ENCODE measurements around the gene RASAL3.

Gene RASAL3

GRCh38 chr19:15428956-15429824, 35.2 kb downstream of the RASAL3 start:
- no peaks in the 10 kb centered on the region for H3K9me2 ChIP-seq (replicated peaks; ENCODE audit: insufficient read depth, low read length)
- no peaks in the 10 kb centered on the region for H3K9me3 ChIP-seq (replicated peaks; ENCODE audit: insufficient read depth, low read length)
- H3K9ac ChIP-seq (ENCODE audit: low read length) = no peak overlapping the region
- H4K20me1 ChIP-seq (ENCODE audit: insufficient read depth, low read length) = no peaks in the 10 kb centered on the region
- peaks cover 46% of the 10 kb centered on the region for H3K79me2 ChIP-seq (ENCODE audit: low read length)
- H3K4me3 ChIP-seq (ENCODE audit: low read length) = no peak overlapping the region
- TF ChIP-seq, protein P1, sequence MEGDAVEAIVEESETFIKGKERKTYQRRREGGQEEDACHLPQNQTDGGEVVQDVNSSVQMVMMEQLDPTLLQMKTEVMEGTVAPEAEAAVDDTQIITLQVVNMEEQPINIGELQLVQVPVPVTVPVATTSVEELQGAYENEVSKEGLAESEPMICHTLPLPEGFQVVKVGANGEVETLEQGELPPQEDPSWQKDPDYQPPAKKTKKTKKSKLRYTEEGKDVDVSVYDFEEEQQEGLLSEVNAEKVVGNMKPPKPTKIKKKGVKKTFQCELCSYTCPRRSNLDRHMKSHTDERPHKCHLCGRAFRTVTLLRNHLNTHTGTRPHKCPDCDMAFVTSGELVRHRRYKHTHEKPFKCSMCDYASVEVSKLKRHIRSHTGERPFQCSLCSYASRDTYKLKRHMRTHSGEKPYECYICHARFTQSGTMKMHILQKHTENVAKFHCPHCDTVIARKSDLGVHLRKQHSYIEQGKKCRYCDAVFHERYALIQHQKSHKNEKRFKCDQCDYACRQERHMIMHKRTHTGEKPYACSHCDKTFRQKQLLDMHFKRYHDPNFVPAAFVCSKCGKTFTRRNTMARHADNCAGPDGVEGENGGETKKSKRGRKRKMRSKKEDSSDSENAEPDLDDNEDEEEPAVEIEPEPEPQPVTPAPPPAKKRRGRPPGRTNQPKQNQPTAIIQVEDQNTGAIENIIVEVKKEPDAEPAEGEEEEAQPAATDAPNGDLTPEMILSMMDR (IDR thresholded peaks at IDR 0.05; ENCODE audit: low read length) = no peak
- TF ChIP-seq EZH2phosphoT487 (IDR thresholded peaks at IDR 0.05; ENCODE audit: low read length) (no peak), EZH2 (optimal IDR thresholded peaks at IDR 0.05; ENCODE audit: low read depth, low read length) (no peak)
- no peaks in the 10 kb centered on the region for H3K27me3 ChIP-seq (replicated peaks; ENCODE audit: insufficient read depth, low read length)
- H3K4me1 ChIP-seq (ENCODE audit: low read length) = peaks cover 14% of the 10 kb centered on the region
- peaks cover 4% of the 10 kb centered on the region; the same call in 1 of the 2 replicates for H3K36me3 ChIP-seq (replicated peaks; ENCODE audit: insufficient read depth, low read length)
- peaks cover 4% of the 10 kb centered on the region; the same call in 1 of the 2 replicates for H3F3A ChIP-seq (ENCODE audit: insufficient read depth, low read length)
- no peak overlapping the region for H3K27ac ChIP-seq (ENCODE audit: low read length)
- no peak overlapping the region for H3K4me2 ChIP-seq (ENCODE audit: low read depth, low read length)
- DNase-seq = no peak
- H2AFZ ChIP-seq (ENCODE audit: low read length) = no peak overlapping the region

GRCh38 chr19:15427991-15428471, 36.3 kb downstream of the RASAL3 start:
- peaks cover 12% of the 10 kb centered on the region for H3K4me1 ChIP-seq (ENCODE audit: low read length)
- peaks cover 8% of the 10 kb centered on the region; the same call in 1 of the 2 replicates for H3K36me3 ChIP-seq (replicated peaks; ENCODE audit: insufficient read depth, low read length)
- no peak overlapping the region for H3K9ac ChIP-seq (ENCODE audit: low read length)
- no peaks in the 10 kb centered on the region for H3K9me3 ChIP-seq (replicated peaks; ENCODE audit: insufficient read depth, low read length)
- no peaks in the 10 kb centered on the region for H3K9me2 ChIP-seq (replicated peaks; ENCODE audit: insufficient read depth, low read length)
- TF ChIP-seq EZH2phosphoT487 (IDR thresholded peaks at IDR 0.05; ENCODE audit: low read length) = no peak
- TF ChIP-seq, protein P1 (IDR thresholded peaks at IDR 0.05; ENCODE audit: low read length) = no peak
- no peak for TF ChIP-seq EZH2 (optimal IDR thresholded peaks at IDR 0.05; ENCODE audit: low read depth, low read length)
- DNase-seq = no peak
- H3F3A ChIP-seq (ENCODE audit: insufficient read depth, low read length) = no peaks in the 10 kb centered on the region; the same call in 1 of the 2 replicates
- H3K27ac ChIP-seq (ENCODE audit: low read length) = no peak overlapping the region
- H3K27me3 ChIP-seq (replicated peaks; ENCODE audit: insufficient read depth, low read length) = no peaks in the 10 kb centered on the region
- H2AFZ ChIP-seq (ENCODE audit: low read length) = no peak overlapping the region
- H3K4me2 ChIP-seq (ENCODE audit: low read depth, low read length) = no peak overlapping the region
- no peaks in the 10 kb centered on the region for H4K20me1 ChIP-seq (ENCODE audit: insufficient read depth, low read length)
- H3K4me3 ChIP-seq (ENCODE audit: low read length) = no peak overlapping the region
- peaks cover 46% of the 10 kb centered on the region for H3K79me2 ChIP-seq (ENCODE audit: low read length)

GRCh38 chr19:15427350-15427700, 37.0 kb downstream of the RASAL3 start:
- no peak for DNase-seq
- Histone ChIP-seq H3K9ac (ENCODE audit: low read length) (no peak overlapping the region), H3K79me2 (ENCODE audit: low read length) (peaks cover 46% of the 10 kb centered on the region), H2AFZ (ENCODE audit: low read length) (no peak overlapping the region), H3K4me1 (ENCODE audit: low read length) (peaks cover 10% of the 10 kb centered on the region), H3K27me3 (replicated peaks; ENCODE audit: insufficient read depth, low read length) (no peaks in the 10 kb centered on the region), H3K27ac (ENCODE audit: low read length) (no peak overlapping the region), H3K4me3 (ENCODE audit: low read length) (no peak overlapping the region), H4K20me1 (ENCODE audit: insufficient read depth, low read length) (no peaks in the 10 kb centered on the region), H3F3A (ENCODE audit: insufficient read depth, low read length) (no peaks in the 10 kb centered on the region), H3K9me2 (replicated peaks; ENCODE audit: insufficient read depth, low read length) (no peaks in the 10 kb centered on the region), H3K9me3 (replicated peaks; ENCODE audit: insufficient read depth, low read length) (no peaks in the 10 kb centered on the region), H3K4me2 (ENCODE audit: low read depth, low read length) (no peak overlapping the region), H3K36me3 (replicated peaks; ENCODE audit: insufficient read depth, low read length) (peaks cover 8% of the 10 kb centered on the region; the same call in 1 of the 2 replicates)
- TF ChIP-seq EZH2phosphoT487 (IDR thresholded peaks at IDR 0.05; ENCODE audit: low read length) (no peak), EZH2 (optimal IDR thresholded peaks at IDR 0.05; ENCODE audit: low read depth, low read length) (no peak)
- TF ChIP-seq, protein P1 (IDR thresholded peaks at IDR 0.05; ENCODE audit: low read length) = no peak

Measured in MM.1S (cell line).